GM19193 (cell line): ENCODE results near the gene EPAS1.

Source experiments
- POLR2A ChIP-seq: IDR thresholded peaks from 4 replicates; pipeline ENCODE4 v1.6.1; 2011; ENCODE audit not compliant: insufficient read depth, insufficient read length; ENCODE audit errors: extremely low read depth

Gene EPAS1

GRCh38 chr2:46266134-46266533 lies 31.1 kb upstream of the EPAS1 start:
- no peak for TF ChIP-seq POLR2A

- no peak for TF ChIP-seq POLR2A
Measured at GRCh38 chr2:46267616-46268015, 29.6 kb upstream of the EPAS1 start.

DNA sequence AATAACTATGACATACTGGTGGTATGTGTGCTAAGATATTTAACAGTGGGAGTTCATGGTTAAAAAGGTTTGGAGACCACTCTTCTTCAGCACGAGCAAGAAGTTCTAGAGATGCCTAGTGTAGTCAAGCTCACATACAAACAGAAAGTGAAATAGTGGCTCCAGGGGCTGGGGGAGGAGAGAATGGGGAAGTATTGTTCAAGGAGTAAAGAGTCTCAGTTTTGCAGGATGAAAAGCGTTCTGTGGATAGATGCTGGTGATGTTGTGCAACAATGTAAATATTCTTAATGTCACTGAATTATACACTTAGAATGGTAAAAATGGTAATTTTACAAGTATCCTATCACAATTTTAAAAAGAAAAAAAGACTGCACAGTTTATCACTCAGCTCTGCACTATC lies 29.0 kb upstream of the EPAS1 start:
- TF ChIP-seq POLR2A: no peak

DNA sequence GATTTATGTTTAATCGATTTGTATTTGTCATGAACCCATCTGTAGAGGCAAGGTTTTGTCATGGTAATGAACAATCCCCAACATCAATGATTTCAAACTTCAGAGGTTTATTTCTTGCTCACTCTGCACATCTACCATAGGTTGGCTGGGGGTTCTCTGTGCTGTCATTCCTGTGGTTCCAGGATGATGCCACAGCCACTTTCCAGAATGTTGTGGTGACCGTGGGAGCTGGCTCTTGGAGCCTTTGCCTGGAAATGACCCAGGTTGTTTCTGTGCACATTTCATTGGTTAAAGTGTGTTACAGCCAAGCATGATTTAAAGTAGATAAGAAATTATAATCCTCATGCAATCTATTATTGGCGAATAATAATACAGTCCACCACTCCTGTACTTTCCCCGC lies 28.2 kb upstream of the EPAS1 start:
- TF ChIP-seq POLR2A: no peak

DNA sequence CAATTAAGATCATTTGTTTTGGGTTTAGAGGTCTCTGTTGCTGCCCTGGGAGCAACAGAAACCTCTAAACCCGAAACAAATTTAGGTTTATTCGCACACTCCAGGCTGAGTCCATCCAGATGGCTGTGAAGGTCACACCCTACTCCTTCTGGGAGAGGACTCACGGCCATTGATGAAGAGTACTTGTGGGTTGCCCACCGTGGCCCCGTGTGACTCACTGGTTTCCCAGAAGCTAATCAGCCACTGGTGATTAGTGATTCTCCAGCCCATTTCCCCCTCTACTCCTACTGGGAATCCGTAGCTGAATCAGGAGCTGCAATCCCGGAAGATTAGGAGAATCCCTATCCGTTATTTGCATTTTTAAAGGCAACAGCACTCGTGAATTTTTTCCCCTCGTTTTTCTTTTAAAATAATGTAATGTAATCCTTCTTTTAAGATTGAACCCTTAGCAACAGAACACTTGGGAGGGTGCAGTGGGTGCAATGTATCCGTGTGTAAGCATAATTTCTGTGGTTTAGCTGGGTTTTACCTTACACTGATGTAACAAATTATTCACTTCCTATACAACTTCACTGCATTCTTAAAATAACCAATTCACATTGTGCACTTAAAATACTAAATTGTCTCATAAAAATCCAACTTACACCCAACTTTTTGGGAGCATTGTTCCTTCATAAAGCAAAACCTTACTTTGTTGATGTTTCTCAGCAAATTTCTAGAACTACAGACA lies 27.5 kb upstream of the EPAS1 start:
- TF ChIP-seq POLR2A: no peak

DNA sequence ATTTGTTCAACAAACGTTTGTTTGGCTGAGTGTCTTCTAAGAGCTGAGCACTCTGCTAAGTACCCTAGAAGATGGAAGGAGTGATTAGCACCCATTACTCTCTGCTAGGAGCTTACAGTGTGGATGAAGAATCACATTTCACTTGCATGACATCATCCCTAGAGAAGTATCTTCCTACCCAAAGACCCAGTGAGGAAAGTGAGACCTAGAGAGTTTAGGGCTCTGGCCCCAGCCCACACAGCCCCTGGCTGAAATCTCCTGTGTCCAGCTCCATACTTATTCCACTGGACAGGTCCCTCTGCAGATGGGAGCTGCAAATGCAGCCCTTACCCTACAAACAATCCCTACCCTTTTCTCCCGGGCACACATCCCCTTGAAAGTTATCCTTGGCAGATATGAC lies 26.8 kb upstream of the EPAS1 start:
- no peak for TF ChIP-seq POLR2A

DNA sequence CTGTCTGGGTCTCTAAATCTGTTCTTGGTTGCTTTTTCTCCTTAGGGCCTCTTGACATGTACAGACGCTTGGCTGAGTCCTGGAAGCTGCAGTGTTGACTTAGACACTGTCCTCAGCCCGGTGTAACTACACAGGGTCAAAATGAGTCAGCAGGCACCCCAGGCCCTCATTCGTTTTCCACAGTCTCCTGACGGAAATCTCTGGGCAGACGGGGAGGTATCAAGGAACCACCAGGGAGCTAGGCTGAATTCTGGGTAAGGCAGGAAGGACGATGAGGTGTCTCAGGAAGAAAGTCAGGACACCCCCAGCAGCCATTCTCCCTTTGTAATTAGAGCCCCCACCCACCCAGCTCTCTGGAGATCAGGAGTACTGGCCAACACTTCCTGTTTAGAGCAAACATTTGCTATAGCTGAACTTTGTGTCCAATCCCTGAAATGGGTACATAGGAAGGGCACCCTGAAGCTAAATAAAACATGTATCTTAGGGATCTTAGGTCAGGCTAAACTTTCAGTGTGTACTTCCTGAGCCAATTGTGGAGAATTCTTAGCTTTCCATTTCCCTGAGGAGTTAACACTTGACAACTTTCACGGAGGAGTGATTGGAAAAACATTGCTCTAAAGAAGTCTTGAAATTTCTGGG lies 23.9 kb upstream of the EPAS1 start:
- no peak for TF ChIP-seq POLR2A

DNA sequence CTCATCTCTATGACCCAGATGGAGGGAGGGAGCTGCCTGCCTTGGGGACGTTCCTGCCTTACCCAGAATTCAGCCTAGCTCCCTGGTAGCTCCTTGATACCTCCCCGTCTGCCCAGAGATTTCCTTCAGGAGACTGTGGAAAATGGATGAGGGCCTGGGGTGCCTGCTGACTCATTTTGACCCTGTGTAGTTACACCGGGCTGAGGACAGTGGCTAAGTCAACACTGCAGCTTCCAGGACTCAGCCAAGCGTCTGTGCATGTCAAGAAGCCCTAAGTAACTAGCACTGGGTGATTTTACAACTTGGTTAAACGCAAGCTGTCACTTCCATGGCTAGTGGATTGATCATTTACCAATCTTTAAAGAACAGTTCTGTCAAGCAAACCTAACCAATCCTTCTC lies 23.3 kb upstream of the EPAS1 start:
- TF ChIP-seq POLR2A: no peak

GRCh38 chr2:46274586-46274985 lies 22.6 kb upstream of the EPAS1 start:
- no peak for TF ChIP-seq POLR2A

DNA sequence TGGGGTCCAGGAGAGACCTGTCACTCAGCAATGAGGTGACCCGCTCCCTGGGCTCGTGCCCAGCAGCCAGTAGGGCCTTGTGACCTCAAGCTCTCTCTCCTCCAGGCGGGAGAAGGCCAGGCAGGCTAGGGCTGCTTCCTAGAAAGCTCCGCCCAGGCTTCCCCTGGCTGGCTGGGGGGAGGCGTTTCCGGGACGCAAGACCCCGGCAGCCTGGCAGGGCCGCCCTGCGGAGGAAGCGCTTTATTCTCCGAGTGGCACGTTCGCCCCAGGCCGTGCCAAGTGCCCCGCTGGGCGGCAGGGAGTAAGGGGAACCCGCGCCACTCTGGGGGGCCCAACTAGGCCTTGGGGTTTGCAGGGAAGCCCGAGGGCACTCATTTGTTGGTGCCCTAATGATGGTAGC lies 21.2 kb upstream of the EPAS1 start:
- TF ChIP-seq POLR2A: no peak

- no peak for TF ChIP-seq POLR2A
Measured at GRCh38 chr2:46276642-46277041, 20.6 kb upstream of the EPAS1 start.

DNA sequence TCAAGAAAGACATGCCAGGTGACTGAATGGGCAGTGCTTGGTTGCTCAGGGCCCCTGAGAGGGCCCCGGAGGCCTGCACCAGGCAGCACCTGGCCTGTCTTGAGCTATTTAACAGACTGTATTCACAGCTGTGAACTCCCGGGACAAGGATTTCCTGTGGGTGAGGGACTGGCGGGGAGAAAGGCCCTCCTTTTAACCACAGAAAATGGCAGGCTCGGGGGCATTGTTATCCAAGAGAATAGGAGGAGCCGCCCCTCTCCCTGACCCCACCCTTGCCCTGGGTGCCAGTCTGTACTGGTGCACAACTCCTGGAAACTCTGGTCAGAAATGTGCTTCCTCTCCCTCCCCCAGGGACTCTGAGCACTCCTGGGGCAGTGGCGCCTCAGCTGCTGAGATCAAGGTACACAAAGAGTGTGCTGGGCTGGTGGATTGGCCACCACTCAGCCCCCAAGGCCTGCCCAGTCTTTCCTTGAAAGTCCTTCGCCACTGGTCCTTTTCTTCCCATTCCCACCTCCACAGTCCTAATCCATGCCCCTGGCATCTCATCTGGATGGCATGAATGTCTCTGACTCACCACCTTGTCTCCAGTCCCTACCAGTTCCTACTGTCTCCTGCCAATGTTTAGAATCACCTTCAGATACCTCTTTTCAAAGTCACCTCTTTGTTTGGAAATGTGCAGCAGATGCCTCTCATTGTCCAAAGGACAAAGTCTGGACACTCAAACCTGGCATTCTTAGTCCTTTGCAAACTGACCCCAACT lies 19.6 kb upstream of the EPAS1 start:
- TF ChIP-seq POLR2A: no peak

GRCh38 chr2:46278952-46279351 lies 18.3 kb upstream of the EPAS1 start:
- no peak for TF ChIP-seq POLR2A

- TF ChIP-seq POLR2A: no peak
Measured at GRCh38 chr2:46281939-46282338, 15.3 kb upstream of the EPAS1 start.

GRCh38 chr2:46283693-46284092 lies 13.5 kb upstream of the EPAS1 start:
- TF ChIP-seq POLR2A: no peak

DNA sequence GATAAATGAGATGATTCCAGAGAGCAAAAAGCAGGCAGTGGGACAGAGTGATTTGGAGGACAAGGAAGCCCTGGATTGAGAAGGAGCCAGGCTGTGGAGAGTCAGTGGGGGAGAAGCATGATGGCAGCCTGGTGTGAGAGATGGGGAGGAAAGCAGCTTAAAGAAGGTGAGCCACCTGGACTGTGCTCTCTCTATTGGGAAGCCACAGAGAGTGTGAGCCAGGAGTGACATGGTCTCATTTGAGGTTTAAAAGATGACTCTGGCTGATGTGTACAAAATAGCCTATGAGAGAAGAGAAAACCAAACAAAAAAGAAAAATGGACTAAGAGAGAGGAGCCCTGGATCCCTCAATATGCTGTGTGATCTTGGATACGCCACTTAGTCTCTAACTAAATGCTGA lies 12.9 kb upstream of the EPAS1 start:
- TF ChIP-seq POLR2A: no peak

GRCh38 chr2:46284796-46285195 lies 12.4 kb upstream of the EPAS1 start:
- no peak for TF ChIP-seq POLR2A

GRCh38 chr2:46286715-46287114 lies 10.5 kb upstream of the EPAS1 start:
- TF ChIP-seq POLR2A: no peak
